ENCODE results near the gene BIRC6.
"Not testable (repeated sequence)": the region's sequence is repeated elsewhere in the genome, so short reads cannot be mapped to it uniquely, and the experiment has no call there.

BIRC6 gene

GRCh38 chr2:32626639-32627221 lies 269.9 kb downstream of the BIRC6 start:
- DNase-seq = no peak

GRCh38 chr2:32627441-32627813 lies 270.6 kb downstream of the BIRC6 start:
- DNase-seq = no peak

DNA sequence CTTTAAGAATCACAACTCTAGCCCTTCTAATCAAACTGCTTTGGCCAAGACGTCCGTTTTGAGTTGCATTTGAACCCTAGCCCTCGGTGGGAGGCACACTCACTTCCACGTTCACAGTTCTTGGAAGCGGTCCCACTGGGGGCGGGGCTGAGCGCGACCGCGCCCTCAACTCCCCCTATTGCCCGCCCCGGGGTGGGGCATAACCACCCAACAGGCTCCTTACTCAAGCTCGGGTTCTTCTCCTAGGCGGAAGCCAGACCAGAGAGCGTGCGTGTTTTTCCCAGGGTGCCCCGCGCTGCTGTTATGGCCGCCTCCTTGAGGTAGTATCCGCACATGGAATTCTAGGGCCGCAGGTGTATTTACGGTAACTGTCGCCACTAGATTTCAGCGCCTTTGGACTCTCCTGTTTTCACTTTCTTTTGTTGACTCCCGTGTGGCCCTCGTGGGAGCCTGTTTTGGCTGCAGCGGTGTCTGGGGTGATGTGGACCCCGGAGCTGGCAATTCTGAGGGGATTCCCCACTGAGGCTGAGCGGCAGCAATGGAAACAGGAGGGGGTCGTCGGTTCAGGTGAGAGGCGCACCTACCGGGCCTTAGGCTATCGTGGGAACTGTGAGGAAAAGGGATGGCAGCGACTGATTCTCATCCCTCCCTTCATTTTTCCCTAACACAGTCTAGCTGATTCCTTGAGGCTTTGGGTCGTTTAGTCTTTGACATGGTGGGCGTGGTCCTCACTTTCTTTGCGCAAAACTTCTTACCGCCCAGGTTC lies 271.2 kb downstream of the BIRC6 start, which contains the start of gene TTC27:
TTC27 (plus strand) TSS at position 237 of the 766 bp plus-strand sequence; CDS start at position 480, 243 bp downstream.
- peak; percentile 46 for DNase-seq

- no peak for DNase-seq
Measured at GRCh38 chr2:32632089-32632488, 275.3 kb downstream of the BIRC6 start.

GRCh38 chr2:32633040-32633439 lies 276.2 kb downstream of the BIRC6 start:
- DNase-seq = no peak

DNA sequence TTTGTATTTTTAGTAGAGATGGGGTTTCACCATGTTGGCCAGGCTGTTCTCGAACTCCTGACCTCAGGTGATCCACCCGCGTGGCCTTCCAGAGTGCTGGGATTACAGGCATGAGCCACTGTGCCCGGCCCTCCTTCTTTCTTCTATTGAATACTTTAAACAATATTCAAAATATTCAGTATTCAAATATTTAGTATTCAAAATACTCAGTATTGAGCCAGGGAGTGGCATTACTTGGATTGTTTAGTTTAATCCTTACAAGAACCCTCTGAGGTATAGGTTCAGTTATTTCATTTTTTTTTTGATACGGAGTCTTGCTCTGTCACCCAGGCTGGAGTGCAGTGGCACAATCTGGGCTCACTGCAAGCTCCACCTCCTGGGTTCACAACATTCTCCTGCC lies 281.7 kb downstream of the BIRC6 start:
- DNase-seq = not testable (repeated sequence)

- no peak for DNase-seq
Measured at GRCh38 chr2:32641180-32641579, 284.4 kb downstream of the BIRC6 start.

- no peak for DNase-seq
Measured at GRCh38 chr2:32647180-32647651, 290.4 kb downstream of the BIRC6 start.

DNA sequence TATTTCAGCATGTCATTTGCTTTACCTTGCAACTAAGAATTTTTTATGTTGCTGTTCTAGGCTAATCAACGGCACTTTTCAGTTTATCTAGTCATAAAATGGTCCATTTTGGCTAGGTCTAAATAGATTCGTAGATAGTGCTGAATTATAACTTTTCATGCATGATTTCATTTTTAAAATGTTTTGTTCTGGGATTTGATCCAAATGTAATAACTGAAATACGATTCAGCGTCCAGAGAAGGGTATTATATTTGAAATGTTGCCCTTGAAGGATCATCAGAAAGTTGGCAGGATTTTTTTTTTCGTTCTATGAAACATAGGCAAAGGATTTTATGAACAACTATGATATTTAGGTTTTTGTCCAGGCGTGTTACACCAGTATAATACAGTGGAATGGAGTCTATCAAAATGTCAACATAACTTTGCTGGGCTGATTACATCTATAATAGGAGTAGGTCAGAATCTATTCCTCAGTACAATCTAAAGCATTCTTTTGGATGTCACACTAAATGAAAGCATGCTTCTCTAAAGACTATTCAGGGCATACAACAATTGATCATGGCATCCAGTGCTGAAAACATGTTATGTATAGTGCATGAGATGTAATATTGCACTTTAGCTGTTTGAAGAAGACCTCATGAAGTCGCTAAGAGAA lies 295.9 kb downstream of the BIRC6 start:
- no peak for DNase-seq

DNA sequence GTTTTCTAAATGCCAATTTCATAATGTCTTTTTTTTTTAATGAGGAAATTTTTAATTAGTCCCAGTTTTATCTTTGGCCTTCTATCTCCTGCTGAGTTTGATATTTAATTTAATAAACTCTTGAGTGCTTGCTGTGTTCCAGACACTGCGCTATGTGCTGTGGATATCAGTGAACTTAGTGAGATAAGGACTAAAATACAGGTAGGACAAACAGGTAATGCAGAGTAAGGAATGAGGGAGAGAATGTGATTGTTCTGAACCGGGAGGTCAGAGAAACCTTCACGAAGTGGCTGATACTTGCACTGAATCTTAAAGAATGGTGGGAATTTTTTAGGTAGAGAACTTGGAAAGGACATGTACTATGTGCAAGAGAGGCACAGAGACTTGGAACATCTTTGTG lies 299.2 kb downstream of the BIRC6 start:
- DNase-seq = no peak

DNA sequence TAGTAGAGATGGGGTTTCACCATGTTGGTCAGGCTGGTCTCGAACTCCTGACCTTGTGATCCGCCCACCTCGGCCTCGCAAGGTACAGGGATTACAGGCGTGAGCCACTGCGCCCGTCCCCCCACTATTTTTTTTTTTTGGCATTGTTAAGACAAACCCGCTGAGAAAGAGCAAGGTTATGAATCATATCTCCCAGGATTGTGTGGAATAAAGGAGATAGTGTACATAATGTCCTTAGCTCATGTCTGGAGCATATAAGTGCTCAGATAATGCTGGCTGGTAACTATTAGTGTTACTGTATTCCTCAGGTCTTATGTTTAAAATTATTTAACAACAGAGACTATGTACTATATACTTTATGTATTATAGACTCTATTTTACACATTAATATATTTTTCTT lies 307.0 kb downstream of the BIRC6 start:
- DNase-seq = no peak

DNA sequence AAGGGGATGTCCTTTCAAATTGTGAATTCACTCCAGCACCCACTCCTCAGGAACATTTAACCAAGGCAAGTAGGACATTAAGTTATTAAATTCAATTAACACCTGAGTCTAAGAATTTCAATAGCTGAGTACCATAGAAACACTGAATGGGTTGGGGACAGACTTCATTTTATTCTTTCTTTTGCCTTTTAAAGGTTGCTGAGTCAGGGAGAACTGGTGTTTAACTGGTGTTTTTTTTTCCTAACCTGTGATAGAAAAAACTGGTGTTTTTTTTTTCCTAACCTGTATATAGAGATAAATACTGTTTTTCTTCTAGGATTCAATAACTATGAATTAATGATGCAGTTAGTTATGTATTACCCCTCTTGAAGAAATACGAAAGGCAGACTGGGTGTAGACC lies 309.9 kb downstream of the BIRC6 start:
- no peak for DNase-seq

- no peak for DNase-seq
Measured at GRCh38 chr2:32668254-32668653, 311.4 kb downstream of the BIRC6 start.
